ENCODE measurements around the gene MAP4K4.

Gene MAP4K4

GRCh38 chr2:101732199-101732598 lies 34.7 kb downstream of the MAP4K4 start:
- Histone ChIP-seq H3K36me3 (ENCODE audit: control insufficient read depth, insufficient read depth, low read length) (no peaks in the 10 kb centered on the region), H3K4me3 (replicated peaks; ENCODE audit: low read depth, low read length) (no peak overlapping the region), H3K27me3 (replicated peaks; ENCODE audit: control insufficient read depth, insufficient read depth, low read length) (no peaks in the 10 kb centered on the region)
- DNase-seq (ENCODE audit: extremely low read depth, insufficient read length), result no peak
- TF ChIP-seq CTCF (IDR thresholded peaks at IDR 0.05; ENCODE audit: insufficient read depth, low read length, poor library complexity, severe bottlenecking), result no peak

GRCh38 chr2:101732773-101733256 lies 35.3 kb downstream of the MAP4K4 start:
- TF ChIP-seq CTCF (IDR thresholded peaks at IDR 0.05; ENCODE audit: insufficient read depth, low read length, poor library complexity, severe bottlenecking), result no peak
- no peaks in the 10 kb centered on the region for H3K36me3 ChIP-seq (ENCODE audit: control insufficient read depth, insufficient read depth, low read length)
- no peak overlapping the region for H3K4me3 ChIP-seq (replicated peaks; ENCODE audit: low read depth, low read length)
- no peak for DNase-seq (ENCODE audit: extremely low read depth, insufficient read length)
- H3K27me3 ChIP-seq (replicated peaks; ENCODE audit: control insufficient read depth, insufficient read depth, low read length), result no peaks in the 10 kb centered on the region

- DNase-seq (ENCODE audit: extremely low read depth, insufficient read length), result no peak
- H3K27me3 ChIP-seq (replicated peaks; ENCODE audit: control insufficient read depth, insufficient read depth, low read length), result no peaks in the 10 kb centered on the region
- no peak overlapping the region for H3K4me3 ChIP-seq (replicated peaks; ENCODE audit: low read depth, low read length)
- TF ChIP-seq CTCF (IDR thresholded peaks at IDR 0.05; ENCODE audit: insufficient read depth, low read length, poor library complexity, severe bottlenecking), result no peak
- no peaks in the 10 kb centered on the region for H3K36me3 ChIP-seq (ENCODE audit: control insufficient read depth, insufficient read depth, low read length)
These were observed 35.9 kb downstream of the MAP4K4 start for GRCh38 chr2:101733257-101733993.

- Histone ChIP-seq H3K36me3 (ENCODE audit: control insufficient read depth, insufficient read depth, low read length) (no peaks in the 10 kb centered on the region), H3K4me3 (replicated peaks; ENCODE audit: low read depth, low read length) (no peak overlapping the region), H3K27me3 (replicated peaks; ENCODE audit: control insufficient read depth, insufficient read depth, low read length) (no peaks in the 10 kb centered on the region)
- DNase-seq (ENCODE audit: extremely low read depth, insufficient read length), result no peak
- no peak for TF ChIP-seq CTCF (IDR thresholded peaks at IDR 0.05; ENCODE audit: insufficient read depth, low read length, poor library complexity, severe bottlenecking)
These were observed 37.1 kb downstream of the MAP4K4 start for GRCh38 chr2:101734505-101735165.

- TF ChIP-seq CTCF (IDR thresholded peaks at IDR 0.05; ENCODE audit: insufficient read depth, low read length, poor library complexity, severe bottlenecking), result no peak
- Histone ChIP-seq H3K36me3 (ENCODE audit: control insufficient read depth, insufficient read depth, low read length) (no peaks in the 10 kb centered on the region), H3K4me3 (replicated peaks; ENCODE audit: low read depth, low read length) (no peak overlapping the region), H3K27me3 (replicated peaks; ENCODE audit: control insufficient read depth, insufficient read depth, low read length) (no peaks in the 10 kb centered on the region)
- no peak for DNase-seq (ENCODE audit: extremely low read depth, insufficient read length)
These were observed 37.6 kb downstream of the MAP4K4 start for GRCh38 chr2:101735166-101735533.
